Neuronal stem cell (in vitro differentiated cells): Measurements from ENCODE around the gene SAG.

Experiments used
- DNase-seq: peaks from one replicate; pipeline ENCODE4 v3.0.0-alpha.2; 2013; ENCODE audit warnings: low spot score
- H2AFZ ChIP-seq: one replicate; pipeline ENCODE4 v1.6.1; 2013; ENCODE audit warnings: mild to moderate bottlenecking, low read length, inconsistent platforms
- H2AK5ac ChIP-seq: 2 replicates; pipeline ENCODE4 v1.6.1; 2013; ENCODE audit warnings: low read depth, mild to moderate bottlenecking, inconsistent platforms, low read length, moderate library complexity, mixed read lengths
- H2BK120ac ChIP-seq: 2 replicates; pipeline ENCODE4 v1.6.1; 2013; ENCODE audit warnings: low read depth, mild to moderate bottlenecking, inconsistent platforms, low read length, moderate library complexity, mixed read lengths
- H2BK12ac ChIP-seq: one replicate; pipeline ENCODE4 v1.6.1; 2013; ENCODE audit warnings: low read length, inconsistent platforms
- H2BK15ac ChIP-seq: 2 replicates; pipeline ENCODE4 v1.6.1; 2013; ENCODE audit warnings: mild to moderate bottlenecking, low read length, inconsistent platforms, mixed read lengths
- H2BK5ac ChIP-seq: one replicate; pipeline ENCODE4 v1.6.1; 2013; ENCODE audit warnings: inconsistent platforms, mild to moderate bottlenecking, low read length, moderate library complexity
- H3K14ac ChIP-seq: one replicate; pipeline ENCODE4 v1.6.1; 2013; ENCODE audit warnings: low read length, inconsistent platforms
- H3K18ac ChIP-seq: 2 replicates; pipeline ENCODE4 v1.6.1; 2013; ENCODE audit warnings: low read length, inconsistent platforms
- H3K23ac ChIP-seq: 2 replicates; pipeline ENCODE4 v1.6.1; 2013; ENCODE audit warnings: low read depth, mild to moderate bottlenecking, mixed read lengths, low read length, inconsistent platforms; ENCODE audit not compliant: poor library complexity
- H3K27ac ChIP-seq: replicated peaks from 3 replicates; pipeline ENCODE4 v1.5.1; 2013; ENCODE audit warnings: low read length, inconsistent platforms
- H3K27me3 ChIP-seq, 3 experiments: 2 replicates each; pipeline ENCODE4 v1.6.1; 2013; ENCODE audit warnings: low read length in 3 of 3, mild to moderate bottlenecking in 2 of 3, inconsistent platforms in 1 of 3, low read depth in 1 of 3, mixed read lengths in 1 of 3, moderate library complexity in 1 of 3; ENCODE audit not compliant: control insufficient read depth in 3 of 3, insufficient read depth in 3 of 3
- H3K36me3 ChIP-seq, 2 donors: replicated peaks in 1 of 2; 2 replicates each; pipeline ENCODE4 v1.6.1; 2013; ENCODE audit warnings: low read length in 2 of 2; ENCODE audit not compliant: control insufficient read depth in 2 of 2, insufficient read depth in 2 of 2
- H3K4ac ChIP-seq: 2 replicates; pipeline ENCODE4 v1.6.1; 2013; ENCODE audit warnings: inconsistent platforms, mild to moderate bottlenecking, low read length, moderate library complexity
- H3K4me1 ChIP-seq, 2 donors: 1 replicate in 1 of 2; 2 replicates in 1 of 2; pipeline ENCODE4 v1.6.1; 2013; ENCODE audit warnings: low read length in 2 of 2, low read depth in 1 of 2; ENCODE audit not compliant: control insufficient read depth in 2 of 2, insufficient read depth in 1 of 2
- H3K4me2 ChIP-seq: one replicate; pipeline ENCODE4 v1.6.1; 2013; ENCODE audit warnings: mild to moderate bottlenecking, low read length, inconsistent platforms; ENCODE audit not compliant: insufficient read depth, poor library complexity, severe bottlenecking
- H3K4me3 ChIP-seq, 2 donors: 2 replicates each; pipeline ENCODE4 v1.5.1; 2013; ENCODE audit warnings: low read length in 2 of 2, mild to moderate bottlenecking in 2 of 2, inconsistent platforms in 1 of 2, moderate library complexity in 1 of 2
- H3K79me1 ChIP-seq: one replicate; pipeline ENCODE4 v1.6.1; 2013; ENCODE audit warnings: low read depth, mild to moderate bottlenecking, inconsistent platforms, low read length, moderate library complexity
- H3K9ac ChIP-seq: one replicate; pipeline ENCODE4 v1.6.1; 2013; ENCODE audit warnings: mild to moderate bottlenecking, low read depth, low read length, inconsistent platforms; ENCODE audit not compliant: poor library complexity
- H3K9me3 ChIP-seq, 2 donors: replicated peaks in 1 of 2; 2 replicates each; pipeline versions ENCODE3 to v1.6.1; 2013; ENCODE audit warnings: low read length in 2 of 2, mild to moderate bottlenecking in 2 of 2, inconsistent platforms in 1 of 2, low read depth in 1 of 2, mixed read lengths in 1 of 2, moderate library complexity in 1 of 2; ENCODE audit not compliant: control insufficient read depth in 2 of 2, insufficient read depth in 1 of 2
- H4K8ac ChIP-seq: one replicate; pipeline ENCODE4 v1.6.1; 2013; ENCODE audit warnings: low read depth, mild to moderate bottlenecking, inconsistent platforms, low read length, moderate library complexity
- H4K91ac ChIP-seq: one replicate; pipeline ENCODE4 v1.6.1; 2013; ENCODE audit warnings: low read length, low read depth, mild to moderate bottlenecking, inconsistent platforms; ENCODE audit not compliant: poor library complexity
- WGBS, 2 donors: extraction: QIAGEN DNeasy Blood & Tissue Kit; methylation state at CpG; one replicate each; pipeline ENCODE4 v1.1.7; 2013; ENCODE audit warnings: missing lambda C conversion rate in 2 of 2, mixed read lengths in 1 of 2; ENCODE audit not compliant: insufficient read length in 2 of 2, insufficient replicate concordance in 1 of 2; ENCODE audit errors: extremely low coverage in 2 of 2; 5-methylcytosine and 5-hydroxymethylcytosine counted together

SAG gene

DNA sequence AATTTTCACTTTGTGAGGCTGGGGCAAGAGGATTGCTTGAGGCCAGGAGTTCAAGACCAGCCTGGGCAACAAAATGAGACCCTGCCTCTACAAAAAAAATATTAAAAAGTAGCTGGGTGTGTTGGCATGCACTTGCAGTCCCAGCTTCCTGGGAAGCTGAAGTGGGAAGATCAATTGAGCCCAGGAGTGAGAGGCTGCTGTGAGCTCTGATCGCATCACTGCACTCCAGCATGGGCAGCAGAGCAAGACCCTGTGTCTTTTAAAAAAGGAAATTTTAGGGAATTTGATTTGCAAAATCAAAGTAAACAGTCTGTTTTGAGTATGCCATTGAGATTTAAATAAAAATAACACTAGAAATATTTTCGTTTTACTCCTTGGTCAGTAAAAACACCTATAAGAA is 28.7 kb upstream of the SAG start:
- no peak overlapping the region for H4K91ac ChIP-seq
- no peak overlapping the region for H3K9ac ChIP-seq
- H3K4me1 ChIP-seq, result no peaks in the 10 kb centered on the region
- H2BK15ac ChIP-seq, result no peak overlapping the region
- no peak overlapping the region for H3K4me2 ChIP-seq
- H2BK120ac ChIP-seq, result no peak overlapping the region
- H3K79me1 ChIP-seq, result peaks cover 2% of the 10 kb centered on the region
- H3K36me3 ChIP-seq, result peaks cover 51 to 96% of the 10 kb centered on the region in 2 donors
- WGBS, 2 donors, result no CpG with 5 or more reads among the region's 2 CpGs
- no peak overlapping the region for H2BK5ac ChIP-seq
- H3K4ac ChIP-seq, result no peak overlapping the region
- no peak overlapping the region for H3K4me3 ChIP-seq
- no peak overlapping the region for H2AK5ac ChIP-seq
- no peaks in the 10 kb centered on the region for H3K9me3 ChIP-seq
- no peak overlapping the region for H2AFZ ChIP-seq
- H3K23ac ChIP-seq, result no peak overlapping the region
- no peak overlapping the region for H2BK12ac ChIP-seq
- H3K27me3 ChIP-seq, result no peaks in the 10 kb centered on the region
- DNase-seq, result no peak
- no peak overlapping the region for H3K14ac ChIP-seq
- no peak overlapping the region for H4K8ac ChIP-seq
- H3K27ac ChIP-seq, result no peak overlapping the region
- H3K18ac ChIP-seq, result no peak overlapping the region

DNA sequence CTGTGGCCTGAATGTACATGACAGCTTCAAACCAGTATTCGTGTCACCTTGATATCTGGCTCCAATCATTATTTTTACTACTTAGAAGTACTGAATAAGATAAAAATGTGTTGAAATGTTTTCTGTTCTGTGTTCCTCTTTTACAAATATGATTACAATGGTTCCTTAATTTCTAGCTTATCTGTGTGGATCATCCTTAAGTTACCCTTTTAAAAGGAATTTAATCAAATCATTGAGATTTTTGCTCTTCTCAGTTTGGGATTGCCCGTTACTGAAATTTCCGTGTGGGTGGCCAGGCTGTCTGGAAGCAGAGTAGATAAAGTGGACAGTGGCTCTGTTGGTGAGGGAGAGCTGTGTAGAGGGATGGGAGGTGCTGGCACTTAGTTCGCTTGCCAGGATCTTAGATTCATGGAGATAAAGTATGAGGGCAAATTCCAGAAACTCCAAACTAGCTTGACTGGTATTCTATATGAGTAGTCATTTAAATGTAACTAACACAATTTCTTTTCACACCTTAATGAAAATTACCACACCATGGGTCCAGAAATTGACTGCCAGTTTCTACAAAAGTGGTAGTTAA is 27.4 kb upstream of the SAG start:
- Histone ChIP-seq H3K4ac (no peak overlapping the region), H2BK12ac (no peak overlapping the region), H3K4me1 (no peaks in the 10 kb centered on the region), H3K23ac (no peak overlapping the region), H3K27me3 (no peaks in the 10 kb centered on the region), H3K79me1 (peaks cover 2% of the 10 kb centered on the region), H3K18ac (no peak overlapping the region), H4K91ac (no peak overlapping the region), H2AFZ (no peak overlapping the region), H3K4me2 (no peak overlapping the region), H3K14ac (no peak overlapping the region), H2BK120ac (no peak overlapping the region), H2AK5ac (no peak overlapping the region), H3K27ac (no peak overlapping the region), H3K36me3 (peaks cover 44 to 94% of the 10 kb centered on the region in 2 donors), H3K9me3 (no peaks in the 10 kb centered on the region), H2BK15ac (no peak overlapping the region), H2BK5ac (no peak overlapping the region), H4K8ac (no peak overlapping the region), H3K4me3 (no peak overlapping the region), H3K9ac (no peak overlapping the region)
- no peak for DNase-seq
- no CpG with 5 or more reads among the region's 4 CpGs for WGBS, 2 donors

DNA sequence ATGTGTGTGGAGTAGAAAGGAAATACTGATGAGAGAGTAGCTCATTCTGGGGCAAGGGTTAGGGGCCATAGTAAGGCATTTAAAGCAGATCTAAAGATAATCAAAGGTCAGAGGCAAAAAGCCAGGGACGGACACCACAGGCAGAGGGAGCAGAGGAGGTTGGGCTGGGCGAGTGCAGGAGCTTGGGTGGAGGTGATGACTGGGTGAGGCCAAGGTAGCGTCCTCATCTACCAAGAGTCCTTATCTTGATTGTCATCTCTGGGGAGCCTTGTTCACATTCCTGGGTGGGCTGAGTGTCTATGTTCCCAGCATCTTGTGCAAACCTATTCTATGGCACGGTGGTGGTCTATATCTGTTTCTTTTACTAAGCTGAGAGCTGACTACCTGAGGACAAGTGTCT is 26.1 kb upstream of the SAG start:
- Histone ChIP-seq H3K9me3 (no peaks in the 10 kb centered on the region), H3K23ac (no peak overlapping the region), H3K18ac (no peak overlapping the region), H3K36me3 (peaks cover 42 to 92% of the 10 kb centered on the region in 2 donors), H2BK5ac (no peak overlapping the region), H3K4me1 (no peaks in the 10 kb centered on the region), H3K27ac (no peak overlapping the region), H3K4me3 (no peak overlapping the region), H2BK12ac (no peak overlapping the region), H3K79me1 (peaks cover 2% of the 10 kb centered on the region), H4K91ac (no peak overlapping the region), H4K8ac (no peak overlapping the region), H2BK120ac (no peak overlapping the region), H3K4ac (no peak overlapping the region), H3K4me2 (no peak overlapping the region), H2AK5ac (no peak overlapping the region), H3K9ac (no peak overlapping the region), H2AFZ (no peak overlapping the region), H2BK15ac (no peak overlapping the region), H3K27me3 (no peaks in the 10 kb centered on the region), H3K14ac (no peak overlapping the region)
- no CpG with 5 or more reads among the region's 4 CpGs for WGBS, 2 donors
- DNase-seq, result no peak

DNA sequence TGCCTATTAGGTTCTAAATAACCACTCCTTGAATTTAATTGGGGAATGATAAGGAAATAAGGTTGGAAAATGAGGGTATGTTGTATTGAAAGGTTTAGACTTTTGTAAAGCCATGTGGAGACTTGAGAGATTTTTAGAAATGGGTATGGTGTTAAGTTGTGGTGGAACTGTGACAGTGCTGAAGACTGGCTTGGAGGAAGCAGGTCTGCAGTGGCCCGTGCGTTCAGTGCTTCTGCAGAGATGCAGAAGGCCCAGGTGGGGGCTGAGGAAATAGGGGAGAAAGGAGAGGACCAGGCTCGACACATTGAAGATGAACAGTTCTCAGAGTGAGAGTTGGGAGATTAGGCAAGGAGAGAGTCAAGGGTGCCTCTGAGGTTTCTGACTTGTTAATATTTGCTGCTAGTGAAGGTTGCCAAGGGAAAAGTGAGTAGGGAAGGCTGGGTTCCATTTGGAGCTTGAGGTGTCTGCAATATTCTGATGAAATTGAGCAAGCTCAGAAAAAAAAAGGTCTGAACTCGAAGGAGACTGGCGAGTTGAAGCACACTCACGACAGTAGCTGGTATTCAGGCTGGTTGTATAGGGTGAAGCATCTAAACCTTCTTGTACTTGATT is 25.5 kb upstream of the SAG start:
- H3K4me3 ChIP-seq, result no peak overlapping the region
- H2BK5ac ChIP-seq, result no peak overlapping the region
- peaks cover 42 to 91% of the 10 kb centered on the region in 2 donors for H3K36me3 ChIP-seq
- WGBS, 2 donors, result no CpG with 5 or more reads among the region's 6 CpGs
- no peaks in the 10 kb centered on the region for H3K4me1 ChIP-seq
- H4K91ac ChIP-seq, result no peak overlapping the region
- H2BK12ac ChIP-seq, result no peak overlapping the region
- no peak overlapping the region for H3K9ac ChIP-seq
- H2AK5ac ChIP-seq, result no peak overlapping the region
- no peak overlapping the region for H3K4me2 ChIP-seq
- DNase-seq, result no peak
- no peak overlapping the region for H2AFZ ChIP-seq
- no peak overlapping the region for H4K8ac ChIP-seq
- H3K9me3 ChIP-seq, result no peaks in the 10 kb centered on the region
- H3K14ac ChIP-seq, result no peak overlapping the region
- H3K23ac ChIP-seq, result no peak overlapping the region
- H2BK120ac ChIP-seq, result no peak overlapping the region
- H3K27me3 ChIP-seq, result no peaks in the 10 kb centered on the region
- no peak overlapping the region for H3K4ac ChIP-seq
- peaks cover 2% of the 10 kb centered on the region for H3K79me1 ChIP-seq
- H3K18ac ChIP-seq, result no peak overlapping the region
- no peak overlapping the region for H2BK15ac ChIP-seq
- no peak overlapping the region for H3K27ac ChIP-seq
